ENCODE data around the gene NMNAT1. TPM values are rescaled to one million over a fixed set of nuclear protein-coding genes. Genes with fewer than 3 reads are reported as not detected.

The NMNAT1 gene
- total and polyA plus RNA-seq, 8 donors, result 3.1 to 18.8 (median 8.7) TPM

- Histone ChIP-seq H3K9me3 (no peaks in the 10 kb centered on the region), H3K36me3 (no peaks in the 10 kb centered on the region), H3K27me3 (no peaks in the 10 kb centered on the region), H3K4me1 (peaks cover 23 to 63% (median 36%) of the 10 kb centered on the region in 4 donors), H3K27ac (peak overlapping the region; percentile 73 to 89 (median 81)), H3K4me3 (peak overlapping the region in 1 of 4 donors; percentile 26)
- intact Hi-C loops (cut with DNase I; ENCODE audit: low total_unique reads), result no loop called here
- 28 to 68% (median 45%) methylated on average over 9 of the region's 9 CpGs for WGBS, 5 donors
- no peak for TF ChIP-seq POLR2A (IDR thresholded peaks at IDR 0.05)
- peak in 2 of 3 donors; percentile 11 to 12 for TF ChIP-seq POLR2AphosphoS5 (IDR thresholded peaks at IDR 0.05)
- TF ChIP-seq CTCF (IDR thresholded peaks at IDR 0.05), result no peak
- peak in 1 of 2 donors; percentile 69 for DNase-seq
Measured at GRCh38 chr1:9901148-9902059, 41.9 kb upstream of the NMNAT1 start.

GRCh38 chr1:9902060-9902452 lies 41.2 kb upstream of the NMNAT1 start:
- Histone ChIP-seq H3K36me3 (no peaks in the 10 kb centered on the region), H3K4me1 (peaks cover 23 to 69% (median 37%) of the 10 kb centered on the region in 4 donors), H3K27ac (peak overlapping the region; percentile 73 to 89 (median 81)), H3K9me3 (no peaks in the 10 kb centered on the region), H3K4me3 (no peak overlapping the region), H3K27me3 (no peaks in the 10 kb centered on the region)
- WGBS, 5 donors, result 53 to 82% (median 68%) methylated on average over 6 of the region's 6 CpGs
- intact Hi-C loops (cut with DNase I; ENCODE audit: low total_unique reads), result no loop called here
- TF ChIP-seq EP300 (IDR thresholded peaks at IDR 0.05) (no peak), POLR2AphosphoS5 (IDR thresholded peaks at IDR 0.05) (no peak)
- DNase-seq, result no peak

- TF ChIP-seq POLR2A (IDR thresholded peaks at IDR 0.05) (no peak), EP300 (IDR thresholded peaks at IDR 0.05) (no peak)
- 83 to 87% (median 85%) methylated on average over 9 of the region's 9 CpGs for WGBS, 5 donors
- DNase-seq, result no peak
Measured at GRCh38 chr1:9903801-9904527, 39.3 kb upstream of the NMNAT1 start.

GRCh38 chr1:9904596-9904995 lies 38.7 kb upstream of the NMNAT1 start:
- whole genome bisulfite sequencing, 5 donors, result 65 to 82% (median 77%) methylated on average over 3 of the region's 3 CpGs
- TF ChIP-seq POLR2AphosphoS5 (IDR thresholded peaks at IDR 0.05), result no peak
- TF ChIP-seq POLR2A (IDR thresholded peaks at IDR 0.05), result no peak
- no peak for TF ChIP-seq CTCF (IDR thresholded peaks at IDR 0.05)
- no peak for TF ChIP-seq EP300 (IDR thresholded peaks at IDR 0.05)
- intact Hi-C loops (cut with DNase I; ENCODE audit: low total_unique reads), result no loop called here
- Histone ChIP-seq H3K36me3 (no peaks in the 10 kb centered on the region), H3K4me3 (no peak overlapping the region), H3K27me3 (no peaks in the 10 kb centered on the region), H3K4me1 (peaks cover 40 to 86% (median 59%) of the 10 kb centered on the region in 4 donors), H3K27ac (no peak overlapping the region), H3K9me3 (no peaks in the 10 kb centered on the region)
- DNase-seq, result no peak

More at GRCh38 chr1:9903801-9904527, 39.3 kb upstream of the NMNAT1 start:
- Histone ChIP-seq H3K9me3 (no peaks in the 10 kb centered on the region), H3K4me3 (no peak overlapping the region), H3K27me3 (no peaks in the 10 kb centered on the region), H3K4me1 (peaks cover 34 to 82% (median 55%) of the 10 kb centered on the region in 4 donors), H3K36me3 (no peaks in the 10 kb centered on the region), H3K27ac (peak overlapping the region in 2 of 5 donors; percentile 7 to 88)
- intact Hi-C loops (cut with DNase I; ENCODE audit: low total_unique reads), result no loop called here

GRCh38 chr1:9905010-9905409 lies 38.3 kb upstream of the NMNAT1 start:
- intact Hi-C loops (cut with DNase I; ENCODE audit: low total_unique reads), result no loop called here
- no peaks in the 10 kb centered on the region for H3K36me3 ChIP-seq
- 64 to 90% (median 86%) methylated on average over 4 of the region's 4 CpGs for WGBS, 5 donors
- no peak for TF ChIP-seq POLR2A (IDR thresholded peaks at IDR 0.05)
- no peak for TF ChIP-seq POLR2AphosphoS5 (IDR thresholded peaks at IDR 0.05)
- no peak for TF ChIP-seq CTCF (IDR thresholded peaks at IDR 0.05)
- TF ChIP-seq EP300 (IDR thresholded peaks at IDR 0.05), result no peak
- no peak for DNase-seq
- no peak overlapping the region for H3K27ac ChIP-seq
- no peak overlapping the region for H3K4me3 ChIP-seq
- peaks cover 40 to 82% (median 56%) of the 10 kb centered on the region in 4 donors for H3K4me1 ChIP-seq
- H3K9me3 ChIP-seq, result no peaks in the 10 kb centered on the region
- no peaks in the 10 kb centered on the region for H3K27me3 ChIP-seq
